HG03558 (cell line): ENCODE measurements around the gene ARL11.
"Not testable (repeated sequence)": the region's sequence is repeated elsewhere in the genome, so short reads cannot be mapped to it uniquely, and the experiment has no call there.

ENCODE experiments used
- ATAC-seq: cut with Tn5 transposase; IDR thresholded peaks from one replicate; pipeline ENCODE4 v1.9.1; 2021; ENCODE audit warnings: moderate number of reproducible peaks; ENCODE audit not compliant: unreplicated experiment; ENCODE audit errors: extremely low read depth

The ARL11 gene

DNA sequence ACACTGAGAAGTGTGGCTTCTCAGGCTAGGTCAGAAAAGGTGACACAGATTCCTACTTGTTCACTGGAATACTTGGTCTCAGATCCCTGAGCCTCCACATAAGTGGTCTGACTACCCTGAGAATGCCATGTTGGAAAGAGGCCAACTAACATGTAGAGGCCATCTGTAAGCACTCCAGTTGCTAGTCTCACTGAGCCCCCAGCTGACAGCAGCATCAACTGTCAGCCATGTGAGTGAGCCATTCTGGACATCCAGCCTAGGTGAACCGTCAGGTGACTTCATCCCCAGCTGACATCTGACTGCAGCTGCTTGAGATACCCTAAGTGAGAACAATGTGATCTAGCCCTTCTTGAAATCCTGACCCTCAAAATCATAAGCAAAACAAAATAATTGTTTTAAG lies 18.1 kb upstream of the ARL11 start:
- ATAC-seq = no peak

DNA sequence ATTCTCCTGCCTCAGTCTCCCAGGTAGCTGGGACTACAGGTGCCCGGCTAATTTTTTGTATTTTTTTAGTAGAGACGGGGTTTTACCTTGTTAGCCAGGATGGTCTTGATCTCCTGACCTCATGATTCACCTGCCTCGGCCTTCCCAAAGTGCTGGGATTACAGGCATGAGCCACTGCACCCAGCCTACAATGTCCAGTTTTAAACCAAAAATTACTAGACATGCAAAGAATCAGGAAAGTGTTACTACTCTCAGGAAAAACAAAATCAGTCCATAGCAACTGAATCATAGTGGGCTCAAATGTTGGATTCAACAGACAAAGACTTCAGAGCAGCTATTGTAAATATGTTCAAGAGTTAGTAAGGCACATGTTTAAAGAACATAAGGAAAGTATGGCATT lies 16.3 kb upstream of the ARL11 start:
- ATAC-seq = not testable (repeated sequence)

DNA sequence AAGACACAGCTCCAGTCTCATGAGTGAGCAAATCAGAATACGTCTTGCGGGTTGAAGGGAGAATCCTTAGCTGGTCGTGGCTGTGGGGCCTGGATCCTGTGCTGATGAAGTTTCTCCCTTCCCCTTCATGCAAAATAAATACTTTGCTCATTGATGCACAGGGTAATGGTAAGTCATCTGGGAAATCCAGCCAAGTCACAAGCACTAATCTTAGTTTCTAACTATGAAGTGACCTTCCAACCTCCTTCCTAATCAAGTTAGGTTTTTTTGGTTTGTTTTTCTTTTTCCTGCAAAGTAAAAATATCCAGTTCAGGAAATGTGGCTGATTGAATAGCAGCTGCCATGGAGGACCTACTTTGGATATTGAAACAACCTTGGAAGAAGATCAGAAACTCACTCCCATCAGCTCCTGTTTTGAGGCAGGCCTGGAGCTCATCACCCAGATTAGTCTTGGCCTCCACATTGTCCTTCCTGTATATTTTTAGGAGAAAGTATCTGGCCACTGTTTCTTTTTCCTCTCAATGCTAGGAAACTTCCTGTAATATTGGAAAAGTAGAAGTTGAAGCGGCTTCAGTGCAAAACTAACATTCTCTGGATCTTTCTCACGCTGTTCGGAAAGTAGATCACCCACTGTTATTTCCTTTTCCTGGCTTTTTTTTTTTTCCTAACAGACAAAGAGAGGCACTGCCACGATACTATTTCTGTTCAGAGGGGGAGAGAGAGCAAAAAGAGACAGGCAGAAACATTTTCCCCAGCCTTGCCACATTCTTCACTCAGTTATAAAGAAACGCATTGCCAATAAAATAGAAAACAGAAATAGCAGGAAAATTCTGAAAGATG lies 12.3 kb upstream of the ARL11 start:
- no peak for ATAC-seq

DNA sequence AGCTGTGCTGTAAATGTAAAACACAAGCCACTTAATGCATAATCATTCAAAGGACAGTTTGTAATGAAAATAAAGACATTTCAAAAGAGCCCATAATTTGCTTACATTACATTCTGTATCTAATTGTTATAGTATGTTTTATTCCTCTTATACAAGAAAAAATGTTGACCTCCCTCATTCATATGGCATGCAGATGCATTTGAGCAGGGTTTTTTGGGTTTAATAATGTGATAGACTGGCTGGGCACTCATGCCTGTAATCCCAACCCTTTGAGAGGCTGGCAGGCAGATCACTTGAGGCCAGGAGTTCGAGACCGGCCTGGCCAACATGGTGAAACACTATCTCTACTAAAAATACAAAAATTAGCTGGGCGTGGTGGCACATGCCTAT lies 11.6 kb upstream of the ARL11 start:
- ATAC-seq = no peak

- no peak for ATAC-seq
These were observed 8.1 kb upstream of the ARL11 start for GRCh38 chr13:49620170-49620621.

DNA sequence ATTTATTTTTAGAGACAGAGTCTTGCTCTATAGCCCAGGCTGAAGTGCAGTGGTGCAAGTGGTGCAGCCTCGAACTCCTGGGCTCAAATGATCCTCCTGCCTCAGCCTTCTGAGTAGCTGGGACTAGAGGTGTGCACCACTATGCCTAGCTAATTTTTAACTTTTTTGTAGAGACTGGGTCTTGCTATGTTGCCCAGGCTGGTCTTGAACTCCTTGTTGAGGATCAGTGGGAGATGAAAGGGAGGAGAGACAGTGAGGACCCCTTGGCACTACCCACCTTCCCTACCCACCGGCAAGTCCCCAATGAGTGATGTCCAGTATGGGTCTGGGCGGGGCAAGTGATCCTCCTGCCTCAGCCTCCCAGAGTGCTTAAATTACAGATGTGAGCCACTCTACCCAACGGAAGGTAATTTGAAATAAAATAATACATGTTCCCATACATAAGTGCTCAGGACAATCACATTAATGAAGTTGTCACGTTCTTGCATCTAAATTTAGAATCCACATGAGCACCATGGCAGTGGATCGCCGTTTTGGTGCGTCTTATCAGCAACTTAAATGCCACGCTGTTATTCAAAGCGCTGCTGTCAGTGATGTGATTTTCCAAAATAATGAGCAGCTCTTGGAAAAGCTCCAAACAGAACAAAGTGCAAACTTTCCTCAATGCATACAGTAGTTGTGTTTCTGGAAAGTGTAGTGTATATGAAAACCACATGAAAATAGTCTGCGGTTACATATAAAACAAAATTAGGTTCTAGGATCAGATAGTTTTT lies 5.9 kb upstream of the ARL11 start:
- ATAC-seq = no peak

DNA sequence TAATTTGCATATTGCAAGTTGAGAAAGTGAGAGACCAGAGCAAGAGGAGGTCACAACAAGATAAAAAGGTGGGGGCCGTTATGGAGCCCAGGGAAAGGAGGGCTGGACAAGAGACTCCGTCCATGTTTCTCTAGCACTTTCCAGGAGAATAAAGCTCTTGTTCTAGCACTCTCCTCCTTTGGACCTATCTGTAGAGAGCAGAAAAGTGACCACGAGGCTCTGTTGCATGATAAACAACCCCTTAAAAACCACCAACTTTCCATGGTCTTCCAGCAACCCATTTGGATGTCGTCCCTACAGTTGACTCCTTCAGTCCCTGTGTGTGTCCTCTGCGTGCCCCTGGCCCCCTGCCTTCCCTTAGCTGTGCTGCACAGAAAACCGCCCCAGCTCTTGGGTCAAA lies 4.1 kb upstream of the ARL11 start:
- no peak for ATAC-seq

DNA sequence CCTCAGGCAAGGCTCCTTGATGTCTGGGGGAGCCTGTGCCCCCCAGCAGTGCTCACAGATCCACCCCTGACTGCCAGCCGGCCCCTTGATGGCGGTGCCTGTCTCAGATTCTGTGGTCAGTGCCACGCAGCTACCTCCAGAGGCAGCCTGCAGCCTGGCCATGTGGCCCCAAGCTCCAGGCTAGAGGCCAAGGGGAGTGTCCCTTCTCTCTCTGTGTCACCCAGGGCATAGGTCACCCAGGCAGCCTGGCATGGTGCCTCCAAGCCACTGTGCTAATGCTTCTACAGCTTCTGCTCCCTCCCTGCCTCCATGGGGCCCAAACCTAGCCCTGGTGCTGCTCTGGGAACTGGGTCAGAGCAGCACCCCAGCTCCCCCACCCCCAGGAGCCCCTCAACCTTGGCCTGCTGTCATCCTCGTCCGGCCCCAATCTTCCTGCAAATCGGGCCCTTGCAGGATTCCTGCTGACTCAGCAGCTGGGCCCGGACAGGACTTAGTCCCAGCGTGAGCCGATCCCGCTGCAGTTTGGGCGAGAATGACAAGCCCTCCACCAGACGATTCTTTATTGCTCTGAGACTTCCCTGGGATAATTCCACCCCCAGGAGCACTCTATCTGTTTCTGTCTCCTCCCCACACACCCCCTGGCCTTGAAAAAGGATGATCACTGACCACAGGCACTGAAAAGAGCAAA lies 2.8 kb upstream of the ARL11 start:
- ATAC-seq = no peak

DNA sequence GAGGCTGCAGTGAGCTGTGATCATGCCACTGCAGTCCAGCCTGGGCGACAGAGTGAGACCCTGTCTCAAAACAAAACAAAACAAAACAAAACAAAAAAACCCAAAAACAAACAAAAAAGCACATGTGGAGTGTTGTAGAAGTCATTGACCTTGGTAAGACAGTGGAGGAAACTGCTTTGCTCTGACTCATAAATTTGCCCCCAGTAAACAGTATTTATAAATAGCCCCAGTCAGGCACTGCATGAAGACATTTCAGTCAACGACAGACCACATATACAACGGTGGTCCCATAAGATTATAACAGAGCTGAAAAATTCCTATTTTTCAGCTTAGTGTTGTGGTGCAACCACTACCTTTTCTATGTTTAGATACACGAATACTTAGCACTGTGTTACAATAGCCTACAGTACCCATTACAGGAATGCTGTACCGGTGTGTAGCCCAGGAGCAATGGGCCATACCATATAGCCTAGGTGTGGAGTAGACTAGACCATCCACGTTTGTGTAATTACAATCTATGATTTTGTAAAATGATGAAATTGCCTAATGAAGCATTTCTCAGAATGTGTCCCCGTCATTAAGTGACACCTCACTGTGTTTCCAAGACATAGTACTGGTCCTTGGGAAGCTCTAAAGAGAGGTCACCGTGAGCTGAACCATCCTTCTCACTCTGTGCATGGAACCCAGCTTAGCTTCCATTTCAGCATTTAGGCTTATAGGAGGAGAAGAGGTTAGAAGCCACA lies 1.1 kb downstream of the ARL11 start:
- no peak for ATAC-seq

- ATAC-seq = no peak
These were observed 1.6 kb downstream of the ARL11 start for GRCh38 chr13:49629947-49630346.

DNA sequence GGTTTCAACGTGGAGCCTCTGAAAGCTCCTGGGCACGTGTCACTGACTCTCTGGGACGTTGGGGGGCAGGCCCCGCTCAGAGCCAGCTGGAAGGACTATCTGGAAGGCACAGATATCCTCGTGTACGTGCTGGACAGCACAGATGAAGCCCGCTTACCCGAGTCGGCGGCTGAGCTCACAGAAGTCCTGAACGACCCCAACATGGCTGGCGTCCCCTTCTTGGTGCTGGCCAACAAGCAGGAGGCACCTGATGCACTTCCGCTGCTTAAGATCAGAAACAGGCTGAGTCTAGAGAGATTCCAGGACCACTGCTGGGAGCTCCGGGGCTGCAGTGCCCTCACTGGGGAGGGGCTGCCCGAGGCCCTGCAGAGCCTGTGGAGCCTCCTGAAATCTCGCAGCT lies 2.3 kb downstream of the ARL11 start:
- ATAC-seq = no peak

DNA sequence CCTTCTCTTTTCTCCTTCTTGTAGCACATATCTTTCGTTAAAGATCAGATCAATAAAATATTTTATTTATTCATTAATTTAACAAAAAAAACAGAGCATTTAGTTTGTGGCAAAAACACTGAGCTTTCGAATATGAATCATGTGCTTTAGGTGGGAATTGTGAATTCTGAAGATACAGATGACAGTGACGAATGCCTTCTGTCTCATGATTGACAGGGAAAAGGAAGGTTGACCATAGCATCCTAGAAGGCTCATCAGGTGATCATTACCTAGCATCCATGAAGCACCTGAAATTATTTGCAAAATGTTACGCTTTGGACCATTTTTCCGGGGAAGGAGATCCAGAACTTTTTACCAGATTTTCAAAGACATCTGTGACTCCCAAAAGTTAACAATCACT lies 3.8 kb downstream of the ARL11 start:
- no peak for ATAC-seq

DNA sequence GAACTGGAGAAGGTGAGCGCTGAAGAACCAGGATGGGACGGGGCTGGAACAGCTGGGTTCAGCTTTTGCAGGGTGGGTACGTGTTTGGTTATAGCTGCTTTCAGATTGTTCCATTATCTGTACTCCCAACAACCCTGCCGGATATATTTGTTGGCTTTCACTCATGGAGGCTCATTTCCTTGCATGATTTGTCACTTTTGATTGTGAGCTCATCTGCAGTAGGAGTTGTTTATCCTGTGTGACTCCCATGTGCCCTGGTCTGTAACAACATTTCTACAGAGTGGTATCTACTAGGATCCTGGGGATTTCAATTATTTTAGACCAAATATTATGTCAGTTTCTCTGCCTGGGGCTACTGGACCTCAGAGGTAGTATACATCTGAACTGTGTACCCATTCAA lies 5.4 kb downstream of the ARL11 start:
- no peak for ATAC-seq

DNA sequence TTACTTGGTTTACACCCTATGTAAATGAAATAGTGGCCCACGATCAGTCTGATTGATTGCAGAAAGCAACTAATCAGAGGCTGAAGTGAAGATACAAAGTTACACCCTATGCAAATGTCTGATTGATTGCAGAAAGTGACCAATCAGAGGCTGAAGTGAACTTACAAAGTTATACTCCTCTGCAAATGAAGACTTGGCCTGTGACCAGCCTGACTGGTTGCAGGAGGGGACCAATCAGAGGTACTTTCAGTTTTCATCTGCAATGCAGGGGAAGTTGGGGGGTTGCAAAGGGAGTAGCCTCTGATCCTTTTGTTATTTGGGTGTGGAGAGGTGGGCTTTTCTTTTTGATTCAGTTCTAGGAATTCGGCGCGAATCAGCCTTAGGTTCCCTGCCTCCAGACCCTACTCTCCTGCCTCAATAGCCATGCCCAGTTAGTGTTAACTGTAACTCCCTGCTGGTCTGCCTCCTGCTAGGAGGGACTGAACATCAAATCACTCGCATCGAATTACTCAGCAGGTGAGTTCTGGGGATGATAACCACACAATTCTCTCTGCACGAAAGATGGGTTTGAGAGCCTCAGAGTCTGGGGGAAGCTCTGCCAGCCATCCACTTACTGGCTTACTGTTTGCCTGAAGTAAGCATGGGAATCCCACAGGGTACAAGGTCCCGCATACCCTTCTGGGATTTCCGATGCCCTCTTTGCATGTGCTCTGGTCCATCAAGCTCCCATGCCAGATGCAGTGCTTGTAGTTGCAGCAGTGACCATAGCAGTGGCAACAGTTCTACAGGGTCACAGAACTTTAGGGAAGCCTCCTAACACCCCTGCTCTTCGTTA lies 7.5 kb downstream of the ARL11 start:
- ATAC-seq = no peak

- ATAC-seq = no peak
These were observed 8.4 kb downstream of the ARL11 start for GRCh38 chr13:49636705-49637104.

DNA sequence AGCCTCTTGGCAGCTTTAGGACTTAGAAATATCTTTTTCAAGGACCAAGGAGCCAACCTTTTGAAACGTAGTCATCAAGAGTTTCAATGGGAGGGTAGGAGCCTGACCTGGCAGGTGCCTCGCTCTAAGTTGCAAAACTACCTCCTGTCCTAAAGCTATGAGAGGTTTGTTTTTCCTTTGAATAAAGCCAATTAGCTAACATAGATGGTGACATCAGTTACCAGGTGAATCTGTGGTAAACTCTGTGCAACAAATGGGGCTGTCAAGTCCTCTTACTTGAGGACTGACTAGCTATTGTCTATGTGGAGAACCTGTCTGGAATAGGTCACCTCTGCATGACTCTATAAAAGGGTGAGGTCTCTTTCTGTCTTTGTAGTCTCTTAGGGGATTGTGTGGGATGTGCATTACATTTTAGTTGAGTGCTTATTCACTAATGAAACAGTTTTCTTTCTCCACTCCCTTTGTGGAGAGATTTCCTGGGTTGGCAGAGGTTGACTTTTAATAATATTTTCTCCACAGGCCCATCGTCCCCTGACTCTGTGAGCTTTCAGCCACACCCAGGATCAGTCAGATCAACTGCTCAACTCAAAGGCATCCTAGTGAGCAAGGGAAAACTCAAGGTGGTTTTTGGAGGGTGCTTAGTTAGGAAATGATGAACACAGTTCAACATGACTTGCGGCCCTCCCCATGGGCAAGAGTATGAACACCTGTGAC lies 9.9 kb downstream of the ARL11 start:
- no peak for ATAC-seq

- no peak for ATAC-seq
These were observed 10.4 kb downstream of the ARL11 start for GRCh38 chr13:49638744-49639072.

DNA sequence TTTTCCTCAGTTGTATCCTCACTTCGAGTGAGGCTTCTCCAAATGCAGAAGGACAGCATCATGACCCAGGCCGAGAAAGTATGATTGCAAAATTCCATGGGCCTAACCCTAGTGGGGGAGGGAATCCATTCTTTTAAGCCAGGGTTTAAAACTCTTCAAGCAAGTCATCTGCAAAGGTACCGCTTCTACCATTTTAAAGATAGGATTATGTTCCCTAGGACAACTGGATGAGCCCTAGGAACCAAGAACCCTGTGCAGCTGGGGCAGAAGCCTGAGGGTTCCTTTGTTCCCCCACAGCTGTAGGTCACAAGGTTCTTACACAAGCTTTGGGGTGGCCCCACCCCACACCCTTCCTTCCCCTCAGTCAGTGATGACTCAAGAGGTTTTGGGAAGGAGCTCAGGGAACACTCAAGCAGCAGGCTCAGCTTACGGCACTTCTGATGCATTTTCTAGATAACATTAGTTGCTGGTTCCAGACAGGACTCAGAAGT lies 13.5 kb downstream of the ARL11 start:
- no peak for ATAC-seq
